Caco-2 (cell line): Measurements from ENCODE around the gene LMX1A. TPM values are rescaled to one million over a fixed set of nuclear protein-coding genes. Genes with fewer than 3 reads are reported as not detected.

ENCODE experiments used
- BruUV-seq: library from RNA; stranded (reverse); fragments of 400-500 nt; replicated peaks from 2 replicates; lab custom pipeline; 2021; lab: Mats Ljungman, UMichigan
- CTCF ChIA-PET: fragments of 300-600 bp; sonication (Branson Sonifier 250); formaldehyde crosslinking; loops from one replicate; lab custom pipeline; 2022; ENCODE audit warnings: antibody characterized with exemption; lab: Charles Lee
- POLR2A ChIA-PET: fragments of 300-600 bp; sonication (Branson Sonifier 250); formaldehyde crosslinking; loops from one replicate; lab custom pipeline; 2022; ENCODE audit warnings: antibody characterized with exemption; lab: Charles Lee
- DNase-seq, 2 experiments: peaks; one replicate each; pipeline versions ENCODE4 v3.0.0 to v3.0.0-alpha.2; 2020 to 2022
- H3K27me3 ChIP-seq: replicated peaks from 2 replicates; pipeline ENCODE4 v1.6.0; 2011; ENCODE audit warnings: low read length; ENCODE audit not compliant: control insufficient read depth, insufficient read depth
- H3K36me3 ChIP-seq: 2 replicates; pipeline ENCODE4 v1.5.1; 2011; ENCODE audit warnings: low read length; ENCODE audit not compliant: control insufficient read depth, insufficient read depth
- H3K4me1 ChIP-seq: fragments of 250-450 bp; sonication (Bioruptor Pico); 2 replicates; pipeline ENCODE4 v1.5.1; 2020; ENCODE audit warnings: mild to moderate bottlenecking
- H3K4me3 ChIP-seq: 2 replicates; pipeline ENCODE4 v1.5.1; 2011; ENCODE audit warnings: low read depth, mild to moderate bottlenecking, control low read depth, low read length
- H3K9me3 ChIP-seq: fragments of 250-450 bp; sonication (Bioruptor Pico); 2 replicates; pipeline ENCODE4 v1.5.1; 2020; ENCODE audit warnings: mild to moderate bottlenecking, moderate library complexity
- H3K27ac Mint-ChIP-seq: one replicate; pipeline ENCODE4 v1.8.0; 2022; ENCODE audit warnings: mixed read lengths; ENCODE audit not compliant: unreplicated experiment
- H3K27me3 Mint-ChIP-seq: one replicate; pipeline ENCODE4 v1.8.0; 2022; ENCODE audit warnings: mixed read lengths; ENCODE audit not compliant: insufficient read depth, unreplicated experiment
- H3K36me3 Mint-ChIP-seq: one replicate; pipeline ENCODE4 v1.8.0; 2022; ENCODE audit warnings: mild to moderate bottlenecking, mixed read lengths; ENCODE audit not compliant: insufficient read depth, unreplicated experiment
- H3K4me1 Mint-ChIP-seq: one replicate; pipeline ENCODE4 v1.8.0; 2022; ENCODE audit warnings: low read depth, mixed read lengths; ENCODE audit not compliant: unreplicated experiment
- H3K4me3 Mint-ChIP-seq: one replicate; pipeline ENCODE4 v1.8.0; 2022; ENCODE audit warnings: mild to moderate bottlenecking, moderate library complexity, mixed read lengths; ENCODE audit not compliant: unreplicated experiment
- H3K9me3 Mint-ChIP-seq: one replicate; pipeline ENCODE4 v1.8.0; 2022; ENCODE audit warnings: mixed read lengths; ENCODE audit not compliant: unreplicated experiment
- intact Hi-C: fragments of 100-400 bp; cut with micrococcal nuclease; formaldehyde crosslinking; loops from one replicate; pipeline ENCODE4 v1.10.0; 2022; ENCODE audit not compliant: unreplicated experiment
- total RNA-seq: library from RNA; stranded (reverse); gene quantifications from 2 replicates; pipeline ENCODE4 v1.2.3, GENCODE V29; 2022
- TF ChIP-seq, protein P1 (sequence below), 2 experiments: fragments of 200-600 bp in 1 of 2; IDR thresholded peaks; 1 replicate in 1 of 2; 2 replicates in 1 of 2; pipeline versions ENCODE4 v1.5.1 to v1.8.0; 2011 to 2022; ENCODE audit warnings: antibody characterized with exemption in 1 of 2, control low read depth in 1 of 2, inconsistent platforms in 1 of 2, low read depth in 1 of 2, low read length in 1 of 2, mild to moderate bottlenecking in 1 of 2, moderate library complexity in 1 of 2; ENCODE audit not compliant: insufficient read depth in 1 of 2, severe bottlenecking in 1 of 2, unreplicated experiment in 1 of 2

Gene LMX1A
- total RNA-seq, 1 experiment from 2014 or later = not detected

DNA sequence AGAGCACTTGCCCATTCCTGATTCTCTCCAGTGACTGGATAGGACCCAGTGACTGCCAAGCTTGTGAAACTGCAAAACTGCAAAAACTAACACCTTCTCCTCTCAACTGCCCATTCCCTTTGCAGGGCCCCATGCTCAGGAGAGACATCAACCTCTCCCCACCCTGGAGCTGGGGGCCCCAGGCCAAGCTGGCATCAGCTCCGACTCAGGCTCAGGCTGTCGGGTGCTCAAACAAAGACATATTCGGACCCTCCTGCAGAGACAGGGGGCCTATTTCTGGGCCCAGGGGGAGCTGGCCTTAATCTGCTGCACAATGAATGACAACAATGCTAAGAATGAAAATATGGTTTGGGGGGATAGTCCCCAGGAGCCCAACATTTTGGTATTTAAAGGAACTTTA lies 11.8 kb downstream of the LMX1A start:
- Mint-ChIP-seq H3K4me3 (no peak overlapping the region), H3K9me3 (no peaks in the 10 kb centered on the region), H3K4me1 (no peaks in the 10 kb centered on the region), H3K36me3 (no peaks in the 10 kb centered on the region), H3K27me3 (peaks cover 28% of the 10 kb centered on the region), H3K27ac (no peak overlapping the region)
- DNase-seq = no peak
- no peaks in the 10 kb centered on the region; the same call in 1 of the 2 replicates for H3K27me3 ChIP-seq
- ChIA-PET CTCF (interaction anchor here (2.0 kb wide), 1 partner anchor 23 kb away, joined by 4 read pairs; no protein-coding TSS in a partner anchor), POLR2A (no interaction called here)
- H3K36me3 ChIP-seq = no peaks in the 10 kb centered on the region
- intact Hi-C loops = no loop called here
- no peak overlapping the region for H3K4me3 ChIP-seq
- H3K4me1 ChIP-seq = no peaks in the 10 kb centered on the region
- H3K9me3 ChIP-seq = no peaks in the 10 kb centered on the region
- TF ChIP-seq, protein P1, sequence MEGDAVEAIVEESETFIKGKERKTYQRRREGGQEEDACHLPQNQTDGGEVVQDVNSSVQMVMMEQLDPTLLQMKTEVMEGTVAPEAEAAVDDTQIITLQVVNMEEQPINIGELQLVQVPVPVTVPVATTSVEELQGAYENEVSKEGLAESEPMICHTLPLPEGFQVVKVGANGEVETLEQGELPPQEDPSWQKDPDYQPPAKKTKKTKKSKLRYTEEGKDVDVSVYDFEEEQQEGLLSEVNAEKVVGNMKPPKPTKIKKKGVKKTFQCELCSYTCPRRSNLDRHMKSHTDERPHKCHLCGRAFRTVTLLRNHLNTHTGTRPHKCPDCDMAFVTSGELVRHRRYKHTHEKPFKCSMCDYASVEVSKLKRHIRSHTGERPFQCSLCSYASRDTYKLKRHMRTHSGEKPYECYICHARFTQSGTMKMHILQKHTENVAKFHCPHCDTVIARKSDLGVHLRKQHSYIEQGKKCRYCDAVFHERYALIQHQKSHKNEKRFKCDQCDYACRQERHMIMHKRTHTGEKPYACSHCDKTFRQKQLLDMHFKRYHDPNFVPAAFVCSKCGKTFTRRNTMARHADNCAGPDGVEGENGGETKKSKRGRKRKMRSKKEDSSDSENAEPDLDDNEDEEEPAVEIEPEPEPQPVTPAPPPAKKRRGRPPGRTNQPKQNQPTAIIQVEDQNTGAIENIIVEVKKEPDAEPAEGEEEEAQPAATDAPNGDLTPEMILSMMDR (IDR thresholded peaks at IDR 0.05; ENCODE audit: insufficient read depth in 1 of 2, low read depth in 1 of 2, low read length in 1 of 2, severe bottlenecking in 1 of 2, unreplicated experiment in 1 of 2) = no peak
- no TSS peak for BruUV-seq

DNA sequence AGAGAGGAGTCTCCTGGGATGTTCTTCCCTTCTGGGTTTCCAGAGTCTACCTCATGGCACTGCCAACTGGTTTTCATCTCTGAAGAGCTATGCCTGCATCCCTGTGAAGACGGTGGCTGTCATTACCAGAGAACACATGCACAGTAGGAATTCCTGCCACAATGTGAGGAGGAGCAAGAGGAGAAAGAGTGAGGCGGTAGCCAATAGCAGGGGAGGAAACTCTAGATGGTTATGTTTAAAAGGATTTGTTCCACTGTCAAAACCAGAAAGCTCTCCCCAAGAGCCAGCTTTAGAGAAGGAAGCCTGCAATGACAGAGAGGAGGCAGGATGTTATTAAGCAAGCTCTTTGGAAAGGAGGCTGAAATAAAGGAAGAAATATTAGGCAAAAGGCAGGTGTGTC lies 12.3 kb downstream of the LMX1A start:
- ChIA-PET POLR2A (no interaction called here), CTCF (interaction anchor here (2.0 kb wide), 1 partner anchor 23 kb away, joined by 4 read pairs; no protein-coding TSS in a partner anchor)
- H3K9me3 ChIP-seq = no peaks in the 10 kb centered on the region
- Mint-ChIP-seq H3K4me1 (no peaks in the 10 kb centered on the region), H3K27me3 (peaks cover 29% of the 10 kb centered on the region), H3K27ac (no peak overlapping the region), H3K36me3 (no peaks in the 10 kb centered on the region), H3K9me3 (no peaks in the 10 kb centered on the region), H3K4me3 (no peak overlapping the region)
- H3K36me3 ChIP-seq = no peaks in the 10 kb centered on the region
- no TSS peak for BruUV-seq
- no peaks in the 10 kb centered on the region for H3K4me1 ChIP-seq
- H3K4me3 ChIP-seq = no peak overlapping the region
- TF ChIP-seq, protein P1 (IDR thresholded peaks at IDR 0.05; ENCODE audit: insufficient read depth in 1 of 2, low read depth in 1 of 2, low read length in 1 of 2, severe bottlenecking in 1 of 2, unreplicated experiment in 1 of 2) = no peak
- no peak for DNase-seq
- intact Hi-C loops = no loop called here
- H3K27me3 ChIP-seq = no peaks in the 10 kb centered on the region; the same call in 1 of the 2 replicates

DNA sequence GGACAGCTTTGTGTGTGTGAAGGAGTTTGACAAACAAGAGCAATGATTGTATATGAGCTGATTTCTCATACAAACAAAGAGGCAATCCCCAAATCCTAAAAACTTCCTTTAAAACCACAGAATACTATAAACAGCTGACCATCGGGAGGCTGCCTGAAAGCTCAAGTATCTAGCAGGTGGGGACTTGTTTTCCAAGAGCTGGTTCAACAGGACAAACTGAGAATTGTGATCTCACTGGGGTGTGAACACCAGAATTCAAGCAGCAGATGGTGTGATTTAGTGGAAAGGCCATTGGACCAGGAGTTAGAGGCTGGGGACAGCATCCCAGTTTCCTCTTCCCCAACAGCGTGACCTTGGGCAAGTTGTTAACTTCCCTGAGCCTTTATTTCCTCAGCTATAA lies 13.9 kb downstream of the LMX1A start:
- TF ChIP-seq, protein P1 (IDR thresholded peaks at IDR 0.05; ENCODE audit: insufficient read depth in 1 of 2, low read depth in 1 of 2, low read length in 1 of 2, severe bottlenecking in 1 of 2, unreplicated experiment in 1 of 2) = no peak
- no peak overlapping the region for H3K27ac Mint-ChIP-seq
- H3K4me1 Mint-ChIP-seq = no peaks in the 10 kb centered on the region
- intact Hi-C loops = no loop called here
- BruUV-seq = no TSS peak
- no peaks in the 10 kb centered on the region for H3K36me3 Mint-ChIP-seq
- H3K27me3 Mint-ChIP-seq = peaks cover 23% of the 10 kb centered on the region
- no peaks in the 10 kb centered on the region for H3K36me3 ChIP-seq
- no peaks in the 10 kb centered on the region for H3K4me1 ChIP-seq
- ChIA-PET CTCF (no interaction called here), POLR2A (no interaction called here)
- no peaks in the 10 kb centered on the region for H3K9me3 ChIP-seq
- H3K9me3 Mint-ChIP-seq = no peaks in the 10 kb centered on the region
- H3K27me3 ChIP-seq = no peaks in the 10 kb centered on the region; the same call in 1 of the 2 replicates
- no peak for DNase-seq
- H3K4me3 Mint-ChIP-seq = no peak overlapping the region
- no peak overlapping the region for H3K4me3 ChIP-seq
